WERI-Rb-1 (cell line): ENCODE results near the gene M1AP.

Experiments used
- DNase-seq: peaks from one replicate; pipeline ENCODE4 v3.0.0-alpha.2; 2020
- H3K27ac ChIP-seq: fragments of 250-450 bp; sonication (Bioruptor Pico); 2 replicates; pipeline ENCODE4 v1.5.1; 2020; ENCODE audit warnings: mild to moderate bottlenecking, moderate library complexity
- H3K27me3 ChIP-seq: fragments of 250-450 bp; sonication (Bioruptor Pico); 2 replicates; pipeline ENCODE4 v1.5.1; 2021; ENCODE audit warnings: mild to moderate bottlenecking, low read depth, moderate library complexity; ENCODE audit not compliant: insufficient read depth, severe bottlenecking
- H3K36me3 ChIP-seq: fragments of 250-450 bp; sonication (Bioruptor Pico); 2 replicates; pipeline ENCODE4 v1.5.1; 2020; ENCODE audit warnings: mild to moderate bottlenecking, moderate library complexity
- H3K4me3 ChIP-seq: 2 replicates; pipeline ENCODE4 v1.5.1; 2011; ENCODE audit warnings: low read depth, mild to moderate bottlenecking, control low read depth, low read length
- H3K9me3 ChIP-seq: fragments of 250-450 bp; sonication (Bioruptor Pico); 2 replicates; pipeline ENCODE4 v1.5.1; 2021; ENCODE audit warnings: mild to moderate bottlenecking, moderate library complexity; ENCODE audit not compliant: severe bottlenecking
- TF ChIP-seq, protein P1 (sequence below): IDR thresholded peaks from 2 replicates; pipeline ENCODE4 v1.5.1; 2011; ENCODE audit warnings: low read depth, mild to moderate bottlenecking, control low read depth, inconsistent platforms, low read length

Gene M1AP

DNA sequence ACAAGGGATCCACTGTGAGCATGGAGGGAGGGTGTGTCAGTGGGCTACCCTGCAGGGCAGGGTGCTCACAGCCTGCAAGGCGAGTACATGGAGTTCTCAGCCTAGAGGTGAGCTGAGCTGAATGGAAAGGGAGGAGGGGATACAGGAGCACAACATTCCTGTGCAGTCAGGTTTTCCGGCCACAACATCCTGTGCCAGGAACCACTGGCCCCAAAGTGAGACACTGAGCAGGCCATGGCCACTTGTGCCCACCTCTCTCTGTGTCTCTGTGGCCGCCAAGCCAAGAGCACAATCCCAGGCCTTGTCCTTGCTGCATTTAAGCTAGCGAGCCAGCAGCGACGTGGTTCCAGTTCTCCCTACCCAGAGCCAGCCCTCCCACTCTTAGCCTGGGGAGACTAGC is 87.5 kb downstream of the M1AP start:
- Histone ChIP-seq H3K4me3 (no peak overlapping the region), H3K9me3 (no peaks in the 10 kb centered on the region), H3K27ac (no peak overlapping the region), H3K27me3 (no peaks in the 10 kb centered on the region), H3K36me3 (peaks cover 7% of the 10 kb centered on the region; the same call in 1 of the 2 replicates)
- DNase-seq, result no peak
- TF ChIP-seq, protein P1, sequence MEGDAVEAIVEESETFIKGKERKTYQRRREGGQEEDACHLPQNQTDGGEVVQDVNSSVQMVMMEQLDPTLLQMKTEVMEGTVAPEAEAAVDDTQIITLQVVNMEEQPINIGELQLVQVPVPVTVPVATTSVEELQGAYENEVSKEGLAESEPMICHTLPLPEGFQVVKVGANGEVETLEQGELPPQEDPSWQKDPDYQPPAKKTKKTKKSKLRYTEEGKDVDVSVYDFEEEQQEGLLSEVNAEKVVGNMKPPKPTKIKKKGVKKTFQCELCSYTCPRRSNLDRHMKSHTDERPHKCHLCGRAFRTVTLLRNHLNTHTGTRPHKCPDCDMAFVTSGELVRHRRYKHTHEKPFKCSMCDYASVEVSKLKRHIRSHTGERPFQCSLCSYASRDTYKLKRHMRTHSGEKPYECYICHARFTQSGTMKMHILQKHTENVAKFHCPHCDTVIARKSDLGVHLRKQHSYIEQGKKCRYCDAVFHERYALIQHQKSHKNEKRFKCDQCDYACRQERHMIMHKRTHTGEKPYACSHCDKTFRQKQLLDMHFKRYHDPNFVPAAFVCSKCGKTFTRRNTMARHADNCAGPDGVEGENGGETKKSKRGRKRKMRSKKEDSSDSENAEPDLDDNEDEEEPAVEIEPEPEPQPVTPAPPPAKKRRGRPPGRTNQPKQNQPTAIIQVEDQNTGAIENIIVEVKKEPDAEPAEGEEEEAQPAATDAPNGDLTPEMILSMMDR, result no peak

DNA sequence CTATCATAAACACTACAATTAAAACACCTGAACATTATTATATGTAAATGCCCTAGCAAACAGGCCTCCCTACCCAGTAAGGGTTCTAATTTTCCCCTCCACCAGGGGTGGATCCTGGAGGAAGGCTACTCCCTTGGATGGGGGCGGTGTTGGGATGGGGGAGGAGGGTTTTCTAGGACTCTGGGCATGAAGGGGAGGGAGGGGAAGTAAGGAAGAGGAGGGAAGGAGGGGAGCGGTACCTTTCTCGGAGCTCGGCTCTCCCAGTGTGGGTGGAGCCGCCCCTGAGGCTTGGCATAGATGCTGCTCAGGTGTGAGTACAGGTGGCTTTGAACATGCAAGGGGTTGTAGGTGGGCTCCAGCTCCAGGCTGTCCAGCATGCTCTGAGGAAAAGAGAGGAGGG is 88.2 kb downstream of the M1AP start:
- no peaks in the 10 kb centered on the region for H3K27me3 ChIP-seq

DNA sequence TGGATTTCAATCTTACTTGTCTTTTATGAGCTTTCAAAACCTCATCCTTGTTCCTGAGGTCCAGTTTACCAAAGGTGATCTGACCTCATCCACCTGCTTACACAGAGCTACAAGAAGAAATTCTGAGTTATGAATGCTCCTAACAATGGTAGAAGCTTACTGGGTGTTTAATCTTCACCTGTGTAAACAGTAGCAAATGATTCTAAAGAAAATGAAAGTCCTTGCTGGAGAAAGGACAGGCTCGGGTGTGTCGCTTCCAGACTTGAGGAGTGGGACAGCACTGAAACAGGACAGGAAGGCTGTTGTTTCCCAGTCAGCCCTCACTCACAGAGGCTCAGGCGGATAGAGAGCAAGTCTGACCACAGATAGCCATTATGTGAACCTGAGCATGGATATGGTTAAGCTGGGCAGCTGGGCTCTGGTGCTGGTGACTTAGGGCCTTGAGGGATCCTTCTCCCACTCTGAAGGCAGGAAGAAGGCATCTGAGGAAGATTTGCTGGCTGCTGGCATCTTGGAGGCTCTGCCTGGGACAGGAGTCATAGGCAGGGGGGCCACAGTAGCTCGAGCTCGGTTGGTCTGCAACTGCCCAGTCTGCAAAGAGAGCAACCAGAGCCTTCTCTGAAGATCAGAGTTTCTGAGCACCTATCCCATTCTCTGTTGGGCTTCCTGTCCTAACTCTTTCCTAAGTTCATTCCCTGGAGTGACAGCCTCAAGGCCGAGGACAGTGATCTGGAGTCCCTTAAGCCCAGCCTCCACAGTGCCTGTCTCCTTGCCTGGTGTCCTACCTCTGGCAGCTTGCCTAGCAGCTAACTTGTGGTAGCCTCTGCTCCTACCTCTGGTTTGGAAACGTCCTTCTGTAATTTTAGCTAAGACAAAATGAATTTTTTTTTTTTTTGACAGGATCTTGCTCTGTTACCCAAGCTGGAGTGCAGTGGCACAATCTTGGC is 89.6 kb downstream of the M1AP start:
- Histone ChIP-seq H3K9me3 (no peaks in the 10 kb centered on the region), H3K4me3 (no peak overlapping the region), H3K27me3 (no peaks in the 10 kb centered on the region), H3K27ac (no peak overlapping the region), H3K36me3 (peaks cover 7% of the 10 kb centered on the region; the same call in 1 of the 2 replicates)
- TF ChIP-seq, protein P1, result no peak
- no peak for DNase-seq

More for the DNA sequence above, 88.2 kb downstream of the M1AP start:
- no peak overlapping the region for H3K27ac ChIP-seq
- DNase-seq, result no peak
- TF ChIP-seq, protein P1, result no peak
- no peaks in the 10 kb centered on the region for H3K9me3 ChIP-seq
- H3K36me3 ChIP-seq, result peaks cover 7% of the 10 kb centered on the region; the same call in 1 of the 2 replicates
- no peak overlapping the region for H3K4me3 ChIP-seq

DNA sequence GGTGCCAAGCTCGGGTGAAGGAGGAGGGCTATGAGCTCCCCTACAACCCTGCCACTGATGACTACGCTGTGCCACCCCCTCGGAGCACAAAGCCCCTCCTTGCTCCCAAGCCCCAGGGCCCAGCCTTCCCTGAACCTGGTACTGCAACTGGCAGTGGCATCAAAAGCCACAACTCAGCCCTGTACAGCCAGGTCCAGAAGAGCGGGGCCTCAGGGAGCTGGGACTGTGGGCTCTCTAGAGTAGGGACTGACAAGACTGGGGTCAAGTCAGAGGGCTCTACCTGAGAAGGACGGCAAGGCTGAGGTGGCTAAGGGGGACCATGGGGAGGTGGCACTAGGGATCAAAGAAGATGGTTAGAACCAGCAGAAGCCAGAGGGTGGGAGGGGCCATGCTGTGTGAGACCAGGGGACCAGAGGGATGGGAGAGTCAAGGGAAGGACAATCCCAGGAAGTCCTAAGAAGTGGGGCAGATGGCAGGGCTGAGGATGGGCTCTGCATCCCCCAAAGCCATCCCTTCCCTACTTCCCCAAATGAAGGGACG is 91.2 kb downstream of the M1AP start:
- Histone ChIP-seq H3K36me3 (peaks cover 7% of the 10 kb centered on the region; the same call in 1 of the 2 replicates), H3K27me3 (no peaks in the 10 kb centered on the region), H3K4me3 (no peak overlapping the region), H3K9me3 (no peaks in the 10 kb centered on the region), H3K27ac (no peak overlapping the region)
- TF ChIP-seq, protein P1, result no peak
- DNase-seq, result no peak

DNA sequence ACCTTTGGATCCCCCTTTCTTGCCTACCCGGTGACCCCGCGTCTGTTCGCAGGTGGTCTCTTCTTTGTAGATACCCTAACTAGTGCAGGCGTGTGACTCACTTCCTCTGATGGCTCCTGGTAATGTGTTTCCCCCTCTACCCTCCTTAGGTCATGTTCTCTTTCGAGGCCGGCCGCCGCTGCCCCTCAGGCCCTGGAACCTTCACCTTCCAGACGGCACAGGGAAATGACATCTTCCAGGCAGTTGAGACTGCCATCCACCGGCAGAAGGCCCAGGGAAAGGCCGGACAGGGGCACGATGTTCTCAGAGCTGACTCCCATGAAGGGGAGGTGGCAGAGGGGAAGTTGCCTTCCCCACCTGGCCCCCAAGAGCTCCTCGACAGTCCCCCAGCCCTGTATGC is 92.0 kb downstream of the M1AP start:
- no peak for DNase-seq
- Histone ChIP-seq H3K9me3 (no peaks in the 10 kb centered on the region), H3K27me3 (no peaks in the 10 kb centered on the region), H3K27ac (no peak overlapping the region), H3K4me3 (no peak overlapping the region), H3K36me3 (peaks cover 9% of the 10 kb centered on the region; the same call in 1 of the 2 replicates)
- TF ChIP-seq, protein P1, result no peak
